HFF-Myc (cell line): ENCODE results near the gene IPO7.

Source experiments
- DNase-seq: peaks from one replicate; pipeline ENCODE4 v3.0.0-alpha.2; 2011; ENCODE audit warnings: low read depth; ENCODE audit errors: extremely low read depth
- H3K4me3 ChIP-seq: replicated peaks from 2 replicates; pipeline ENCODE4 v1.5.1; 2011; ENCODE audit warnings: low read depth, mild to moderate bottlenecking, control low read depth, low read length
- CTCF ChIP-seq: IDR thresholded peaks from 2 replicates; pipeline ENCODE4 v1.5.1; 2012; ENCODE audit warnings: mild to moderate bottlenecking, low read depth, low read length, control low read depth; ENCODE audit errors: missing control alignments

IPO7 gene

GRCh38 chr11:9470765-9471164 lies 86.3 kb downstream of the IPO7 start:
- no peak for DNase-seq
- no peak for TF ChIP-seq CTCF
- H3K4me3 ChIP-seq, result no peak overlapping the region

- no peak for TF ChIP-seq CTCF
- no peak for DNase-seq
- H3K4me3 ChIP-seq, result no peak overlapping the region
Observed at GRCh38 chr11:9473408-9473807, 89.0 kb downstream of the IPO7 start.

GRCh38 chr11:9479899-9480298 lies 95.4 kb downstream of the IPO7 start:
- no peak overlapping the region for H3K4me3 ChIP-seq
- TF ChIP-seq CTCF, result no peak

GRCh38 chr11:9489080-9489765 lies 104.8 kb downstream of the IPO7 start:
- no peak for TF ChIP-seq CTCF
- H3K4me3 ChIP-seq, result no peak overlapping the region

More at GRCh38 chr11:9479899-9480298, 95.4 kb downstream of the IPO7 start:
- no peak for DNase-seq

GRCh38 chr11:9490376-9490775 lies 105.9 kb downstream of the IPO7 start:
- TF ChIP-seq CTCF, result no peak
- no peak for DNase-seq
- no peak overlapping the region for H3K4me3 ChIP-seq

More at GRCh38 chr11:9489080-9489765, 104.8 kb downstream of the IPO7 start:
- DNase-seq, result no peak

- no peak for DNase-seq
- no peak overlapping the region for H3K4me3 ChIP-seq
- no peak for TF ChIP-seq CTCF
Observed at GRCh38 chr11:9493492-9493891, 109.0 kb downstream of the IPO7 start.

- DNase-seq, result no peak
- no peak for TF ChIP-seq CTCF
- no peak overlapping the region for H3K4me3 ChIP-seq
Observed at GRCh38 chr11:9494316-9494715, 109.9 kb downstream of the IPO7 start.
